Fibroblast of peridontal ligament (primary cell): Measurements from ENCODE around the gene ZNF280B.
"Not testable (repeated sequence)": the region's sequence is repeated elsewhere in the genome, so short reads cannot be mapped to it uniquely, and the experiment has no call there.

Experiments
- DNase-seq: peaks from one replicate; pipeline ENCODE4 v3.0.0-alpha.2; 2010; ENCODE audit errors: extremely low read depth

The ZNF280B gene

GRCh38 chr22:22509912-22510311 lies 1.4 kb upstream of the ZNF280B start:
- not testable (repeated sequence) for DNase-seq

GRCh38 chr22:22507743-22508273 lies 734 bp downstream of the ZNF280B start:
- DNase-seq: peak; percentile 5

GRCh38 chr22:22506736-22507135 lies 1.8 kb downstream of the ZNF280B start:
- no peak for DNase-seq

GRCh38 chr22:22498267-22498666 lies 10.3 kb downstream of the ZNF280B start:
- no peak for DNase-seq

- peak; percentile 18 for DNase-seq
Measured at GRCh38 chr22:22491589-22491988, 17.0 kb downstream of the ZNF280B start.

- no peak for DNase-seq
Measured at GRCh38 chr22:22488736-22489135, 19.8 kb downstream of the ZNF280B start.

GRCh38 chr22:22487869-22488597 lies 20.5 kb downstream of the ZNF280B start:
- no peak for DNase-seq

- DNase-seq: no peak
Measured at GRCh38 chr22:22487059-22487458, 21.5 kb downstream of the ZNF280B start.

GRCh38 chr22:22486132-22486899 lies 22.2 kb downstream of the ZNF280B start:
- no peak for DNase-seq

- DNase-seq: no peak
Measured at GRCh38 chr22:22485524-22485923, 23.0 kb downstream of the ZNF280B start.

- DNase-seq: no peak
Measured at GRCh38 chr22:22484023-22484422, 24.5 kb downstream of the ZNF280B start.

GRCh38 chr22:22480940-22481339 lies 27.6 kb downstream of the ZNF280B start:
- DNase-seq: no peak

GRCh38 chr22:22479999-22480532 lies 28.5 kb downstream of the ZNF280B start:
- no peak for DNase-seq

- DNase-seq: no peak
Measured at GRCh38 chr22:22479116-22479515, 29.4 kb downstream of the ZNF280B start.

- DNase-seq: no peak
Measured at GRCh38 chr22:22478470-22478869, 30.1 kb downstream of the ZNF280B start.

GRCh38 chr22:22474733-22475132 lies 33.8 kb downstream of the ZNF280B start:
- no peak for DNase-seq

GRCh38 chr22:22471104-22471503 lies 37.4 kb downstream of the ZNF280B start:
- not testable (repeated sequence) for DNase-seq

- no peak for DNase-seq
Measured at GRCh38 chr22:22469527-22469926, 39.0 kb downstream of the ZNF280B start.

- DNase-seq: not testable (repeated sequence)
Measured at GRCh38 chr22:22468794-22469469, 39.6 kb downstream of the ZNF280B start.

- DNase-seq: no peak
Measured at GRCh38 chr22:22467112-22467511, 41.4 kb downstream of the ZNF280B start.

GRCh38 chr22:22465782-22466181 lies 42.8 kb downstream of the ZNF280B start:
- DNase-seq: peak; percentile 11

- DNase-seq: no peak
Measured at GRCh38 chr22:22465094-22465602, 43.4 kb downstream of the ZNF280B start.
